ENCODE measurements around the gene TSNAX. TPM values are rescaled to one million over a fixed set of nuclear protein-coding genes. Genes with fewer than 3 reads are reported as not detected.

The TSNAX gene
- total RNA-seq, 1 donor from 2014 or later = 61.0 TPM

DNA sequence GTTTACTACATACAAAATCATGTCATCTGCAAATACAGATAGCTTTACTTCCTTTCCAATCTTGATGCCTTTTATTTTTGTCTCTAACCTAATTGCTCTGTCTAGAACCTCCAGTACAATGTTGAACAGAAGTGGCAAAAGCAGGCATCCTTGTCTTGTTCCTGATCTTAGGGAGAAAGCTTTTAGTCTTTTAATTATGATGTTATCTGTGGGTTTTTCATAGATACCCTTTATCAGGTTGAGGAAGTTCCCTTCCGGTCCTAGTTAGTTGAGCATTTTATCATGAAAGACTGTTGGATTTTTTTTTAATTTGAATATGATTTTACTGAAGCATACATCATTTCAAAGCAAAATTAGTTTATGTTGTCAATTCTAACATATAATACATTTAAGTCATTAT, 52.4 kb downstream of the TSNAX start:
- H4K20me1 ChIP-seq (ENCODE audit: low read depth) = no peaks in the 10 kb centered on the region
- no peak for DNase-seq (ENCODE audit: low spot score)
- no peaks in the 10 kb centered on the region for H3K4me1 ChIP-seq
- no peak overlapping the region for H3K4me3 Mint-ChIP-seq
- no peak overlapping the region for H3K9ac ChIP-seq
- no peak overlapping the region for H3K4me3 ChIP-seq
- no peaks in the 10 kb centered on the region for H3K27me3 ChIP-seq
- no peak overlapping the region for H3K4me2 ChIP-seq
- TF ChIP-seq, protein P1, sequence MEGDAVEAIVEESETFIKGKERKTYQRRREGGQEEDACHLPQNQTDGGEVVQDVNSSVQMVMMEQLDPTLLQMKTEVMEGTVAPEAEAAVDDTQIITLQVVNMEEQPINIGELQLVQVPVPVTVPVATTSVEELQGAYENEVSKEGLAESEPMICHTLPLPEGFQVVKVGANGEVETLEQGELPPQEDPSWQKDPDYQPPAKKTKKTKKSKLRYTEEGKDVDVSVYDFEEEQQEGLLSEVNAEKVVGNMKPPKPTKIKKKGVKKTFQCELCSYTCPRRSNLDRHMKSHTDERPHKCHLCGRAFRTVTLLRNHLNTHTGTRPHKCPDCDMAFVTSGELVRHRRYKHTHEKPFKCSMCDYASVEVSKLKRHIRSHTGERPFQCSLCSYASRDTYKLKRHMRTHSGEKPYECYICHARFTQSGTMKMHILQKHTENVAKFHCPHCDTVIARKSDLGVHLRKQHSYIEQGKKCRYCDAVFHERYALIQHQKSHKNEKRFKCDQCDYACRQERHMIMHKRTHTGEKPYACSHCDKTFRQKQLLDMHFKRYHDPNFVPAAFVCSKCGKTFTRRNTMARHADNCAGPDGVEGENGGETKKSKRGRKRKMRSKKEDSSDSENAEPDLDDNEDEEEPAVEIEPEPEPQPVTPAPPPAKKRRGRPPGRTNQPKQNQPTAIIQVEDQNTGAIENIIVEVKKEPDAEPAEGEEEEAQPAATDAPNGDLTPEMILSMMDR (IDR thresholded peaks at IDR 0.05) = no peak
- TF ChIP-seq EZH2phosphoT487 (IDR thresholded peaks at IDR 0.05) (no peak), EZH2 (IDR thresholded peaks at IDR 0.05) (no peak)
- H3K27ac Mint-ChIP-seq = no peak overlapping the region
- no peaks in the 10 kb centered on the region for H3K9me3 Mint-ChIP-seq
- H3K9me3 ChIP-seq (ENCODE audit: low read depth) = no peaks in the 10 kb centered on the region
- no peaks in the 10 kb centered on the region for H3K79me2 ChIP-seq (ENCODE audit: low read depth)
- H3K27me3 Mint-ChIP-seq (ENCODE audit: insufficient read depth, low read depth) = no peaks in the 10 kb centered on the region
- H2AFZ ChIP-seq (replicated peaks) = no peak overlapping the region
- H3K27ac ChIP-seq = no peak overlapping the region
- no peaks in the 10 kb centered on the region for H3K4me1 Mint-ChIP-seq
- peaks cover 2% of the 10 kb centered on the region for H3K36me3 Mint-ChIP-seq
- no peaks in the 10 kb centered on the region for H3K36me3 ChIP-seq
- no peaks in the 10 kb centered on the region for H3F3A ChIP-seq (ENCODE audit: low read depth)

DNA sequence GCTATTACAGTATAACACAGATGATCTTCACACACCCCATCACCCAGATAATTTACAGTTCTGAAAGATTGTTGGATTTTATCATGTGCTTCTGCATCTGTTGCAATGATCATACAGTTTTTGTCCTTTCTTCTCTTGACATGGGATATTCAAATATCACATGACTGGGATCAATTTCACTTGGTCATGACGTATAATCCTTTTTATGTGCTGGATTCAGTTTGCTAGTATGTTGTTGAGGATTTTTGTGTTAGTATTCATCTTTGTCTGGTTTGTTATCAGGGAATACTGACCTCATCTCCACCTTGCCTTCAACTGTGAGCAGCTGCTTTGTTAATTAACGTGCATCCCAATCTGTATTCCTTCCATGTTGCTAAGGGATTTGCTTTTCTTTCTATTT, 53.4 kb downstream of the TSNAX start:
- no peaks in the 10 kb centered on the region for H3K9me3 Mint-ChIP-seq
- TF ChIP-seq EZH2 (IDR thresholded peaks at IDR 0.05) = no peak
- TF ChIP-seq, protein P1 (IDR thresholded peaks at IDR 0.05) = no peak
- no peak for TF ChIP-seq EZH2phosphoT487 (IDR thresholded peaks at IDR 0.05)
- Histone ChIP-seq H3K4me2 (no peak overlapping the region), H3K9me3 (ENCODE audit: low read depth) (no peaks in the 10 kb centered on the region), H3F3A (ENCODE audit: low read depth) (no peaks in the 10 kb centered on the region), H3K4me1 (no peaks in the 10 kb centered on the region), H3K4me3 (no peak overlapping the region), H2AFZ (replicated peaks) (no peak overlapping the region), H3K27ac (no peak overlapping the region), H4K20me1 (ENCODE audit: low read depth) (no peaks in the 10 kb centered on the region), H3K79me2 (ENCODE audit: low read depth) (no peaks in the 10 kb centered on the region), H3K9ac (no peak overlapping the region), H3K36me3 (no peaks in the 10 kb centered on the region), H3K27me3 (no peaks in the 10 kb centered on the region)
- DNase-seq (ENCODE audit: low spot score) = no peak
- H3K27me3 Mint-ChIP-seq (ENCODE audit: insufficient read depth, low read depth) = no peaks in the 10 kb centered on the region
- no peaks in the 10 kb centered on the region for H3K4me1 Mint-ChIP-seq
- H3K36me3 Mint-ChIP-seq = peaks cover 2% of the 10 kb centered on the region
- H3K4me3 Mint-ChIP-seq = no peak overlapping the region
- H3K27ac Mint-ChIP-seq = no peak overlapping the region

DNA sequence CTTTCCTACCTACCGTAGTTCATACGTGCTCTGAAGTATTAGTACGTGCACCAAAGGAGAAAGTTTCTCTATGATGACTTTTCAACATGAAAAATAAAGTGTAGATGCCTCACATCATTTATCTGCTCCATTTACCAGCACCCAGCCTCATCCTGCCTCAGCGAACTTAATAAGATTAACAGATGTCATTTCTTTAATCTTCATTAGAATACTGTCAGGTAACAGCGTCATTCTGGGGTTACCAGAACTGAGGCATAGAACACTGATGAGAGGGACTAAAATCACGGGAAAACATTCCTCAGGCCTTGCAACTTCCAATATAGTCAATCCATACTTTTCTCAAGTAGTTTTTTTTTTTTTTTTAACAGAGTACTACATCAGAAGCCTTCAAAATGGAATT, 54.9 kb downstream of the TSNAX start:
- H3K27ac Mint-ChIP-seq = no peak overlapping the region

More for the DNA sequence above, 54.9 kb downstream of the TSNAX start:
- Histone ChIP-seq H3K79me2 (ENCODE audit: low read depth) (no peaks in the 10 kb centered on the region), H3K9me3 (ENCODE audit: low read depth) (no peaks in the 10 kb centered on the region), H3K4me1 (no peaks in the 10 kb centered on the region), H2AFZ (replicated peaks) (no peak overlapping the region), H3K36me3 (no peaks in the 10 kb centered on the region), H3K4me2 (no peak overlapping the region), H3K9ac (no peak overlapping the region), H3F3A (ENCODE audit: low read depth) (no peaks in the 10 kb centered on the region), H4K20me1 (ENCODE audit: low read depth) (no peaks in the 10 kb centered on the region), H3K4me3 (no peak overlapping the region), H3K27ac (no peak overlapping the region), H3K27me3 (no peaks in the 10 kb centered on the region)
- no peak for DNase-seq (ENCODE audit: low spot score)
- TF ChIP-seq, protein P1 (IDR thresholded peaks at IDR 0.05) = no peak
- TF ChIP-seq EZH2phosphoT487 (IDR thresholded peaks at IDR 0.05) = no peak
- Mint-ChIP-seq H3K4me1 (no peaks in the 10 kb centered on the region), H3K27me3 (ENCODE audit: insufficient read depth, low read depth) (no peaks in the 10 kb centered on the region), H3K9me3 (no peaks in the 10 kb centered on the region), H3K4me3 (no peak overlapping the region), H3K36me3 (peaks cover 2% of the 10 kb centered on the region)
